22Rv1 (cell line): Measurements from ENCODE around the gene ONECUT3.

Experiments used
- H3K27ac ChIP-seq: fragments of 450-650 bp; 2 replicates; pipeline ENCODE4 v1.5.1; 2017
- ZFX ChIP-seq: fragments of 450-650 bp; IDR thresholded peaks from 2 replicates; pipeline ENCODE4 v1.6.1; 2017; ENCODE audit warnings: antibody characterized with exemption, borderline replicate concordance
- TF ChIP-seq, protein P1 (sequence below): fragments of 450-650 bp; IDR thresholded peaks from 2 replicates; pipeline ENCODE4 v1.5.1; 2017; ENCODE audit warnings: mild to moderate bottlenecking

Gene ONECUT3

DNA sequence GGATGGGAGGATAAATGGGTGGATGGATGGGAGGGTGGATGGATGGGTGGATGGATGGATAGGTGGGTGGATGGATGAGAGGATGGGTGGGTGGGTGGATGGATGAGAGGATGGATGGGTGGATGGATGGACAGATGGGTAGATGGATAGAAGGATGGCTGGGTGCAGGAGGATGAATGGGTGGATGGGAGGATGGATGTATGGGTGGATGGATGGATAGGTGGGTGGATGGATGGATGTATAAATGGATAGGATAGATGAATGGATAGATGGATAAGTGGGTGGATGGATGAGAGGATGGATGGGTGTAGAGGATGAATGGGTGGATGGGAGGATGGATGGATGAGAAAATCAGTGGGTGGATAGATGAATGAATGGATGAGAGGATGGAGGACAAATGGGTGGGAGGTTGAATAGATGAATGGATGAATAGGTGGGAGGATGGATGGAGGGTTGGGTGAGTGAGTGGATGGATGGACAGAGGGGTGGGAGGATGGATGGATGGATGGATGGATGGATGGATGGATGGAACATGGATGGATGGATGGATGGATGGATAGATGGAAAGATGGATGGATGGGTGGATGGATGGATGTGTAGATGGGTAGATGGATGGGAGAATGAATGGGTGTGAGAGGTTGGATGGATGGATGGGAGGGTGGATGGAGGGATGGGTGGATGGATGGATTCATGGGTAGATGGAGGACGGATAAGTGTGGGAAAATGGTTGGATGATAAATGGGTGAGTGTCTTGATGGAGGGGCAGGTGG, 35.9 kb upstream of the ONECUT3 start:
- no peak for TF ChIP-seq ZFX
- TF ChIP-seq, protein P1, sequence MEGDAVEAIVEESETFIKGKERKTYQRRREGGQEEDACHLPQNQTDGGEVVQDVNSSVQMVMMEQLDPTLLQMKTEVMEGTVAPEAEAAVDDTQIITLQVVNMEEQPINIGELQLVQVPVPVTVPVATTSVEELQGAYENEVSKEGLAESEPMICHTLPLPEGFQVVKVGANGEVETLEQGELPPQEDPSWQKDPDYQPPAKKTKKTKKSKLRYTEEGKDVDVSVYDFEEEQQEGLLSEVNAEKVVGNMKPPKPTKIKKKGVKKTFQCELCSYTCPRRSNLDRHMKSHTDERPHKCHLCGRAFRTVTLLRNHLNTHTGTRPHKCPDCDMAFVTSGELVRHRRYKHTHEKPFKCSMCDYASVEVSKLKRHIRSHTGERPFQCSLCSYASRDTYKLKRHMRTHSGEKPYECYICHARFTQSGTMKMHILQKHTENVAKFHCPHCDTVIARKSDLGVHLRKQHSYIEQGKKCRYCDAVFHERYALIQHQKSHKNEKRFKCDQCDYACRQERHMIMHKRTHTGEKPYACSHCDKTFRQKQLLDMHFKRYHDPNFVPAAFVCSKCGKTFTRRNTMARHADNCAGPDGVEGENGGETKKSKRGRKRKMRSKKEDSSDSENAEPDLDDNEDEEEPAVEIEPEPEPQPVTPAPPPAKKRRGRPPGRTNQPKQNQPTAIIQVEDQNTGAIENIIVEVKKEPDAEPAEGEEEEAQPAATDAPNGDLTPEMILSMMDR: no peak
- no peak overlapping the region for H3K27ac ChIP-seq

DNA sequence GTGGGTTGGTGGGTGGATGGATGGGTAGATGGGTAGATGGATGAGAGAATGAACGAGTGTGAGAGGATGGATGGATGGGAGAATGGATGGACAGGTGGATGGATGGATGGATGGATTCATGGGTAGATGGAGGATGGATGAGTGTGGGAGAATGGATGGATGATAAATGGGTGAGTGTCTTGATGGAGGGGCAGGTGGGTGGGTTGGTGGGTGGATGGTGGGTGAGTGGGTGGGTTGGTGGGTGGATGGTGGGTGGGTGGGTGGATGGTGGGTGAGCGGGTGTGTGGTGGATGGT, 35.4 kb upstream of the ONECUT3 start:
- TF ChIP-seq, protein P1: no peak
- TF ChIP-seq ZFX: no peak
- no peak overlapping the region for H3K27ac ChIP-seq

DNA sequence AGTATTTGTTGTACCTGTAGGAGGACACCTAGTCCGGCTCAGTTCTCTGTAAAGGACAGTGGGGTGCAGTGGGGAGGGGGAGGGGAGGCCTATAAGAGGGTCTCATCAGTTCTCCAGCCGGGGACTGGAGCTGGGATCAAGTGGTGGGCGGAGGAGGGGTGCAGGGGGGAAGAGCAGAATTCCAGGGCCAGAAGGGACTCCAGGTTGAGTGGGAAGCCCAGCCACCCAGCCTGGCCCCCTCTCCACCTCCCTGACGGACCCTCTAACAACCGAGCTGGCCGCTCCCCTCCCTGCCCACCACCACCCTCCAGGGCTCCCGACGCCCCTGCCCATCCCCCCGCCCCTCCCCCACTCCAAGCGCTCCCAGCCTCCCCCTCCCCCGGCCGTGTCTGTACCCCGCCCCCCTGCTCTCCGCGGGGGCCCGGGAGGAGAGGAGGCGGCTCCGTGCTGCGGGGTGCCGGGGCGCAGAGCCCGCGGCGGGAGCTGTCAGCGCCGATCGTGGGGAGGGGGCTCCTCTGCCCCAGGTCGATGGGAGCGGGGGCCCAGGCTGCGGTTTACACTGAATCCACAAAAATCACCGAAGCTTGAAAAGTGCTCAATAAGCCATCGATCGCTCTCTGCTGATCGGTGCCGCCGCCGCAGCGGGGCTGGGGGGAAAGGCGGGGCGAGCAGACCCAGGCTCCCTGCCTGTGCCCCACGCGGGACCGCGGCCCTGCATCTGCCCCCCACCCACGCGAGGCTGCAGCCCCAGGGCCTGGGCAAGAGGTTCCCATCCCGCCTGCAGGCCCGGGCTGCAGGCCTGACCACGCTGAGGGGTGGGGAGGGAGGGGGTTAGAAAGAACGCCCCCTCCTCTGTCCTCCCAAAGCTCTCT, 34.6 kb upstream of the ONECUT3 start:
- H3K27ac ChIP-seq: no peak overlapping the region
- TF ChIP-seq, protein P1: no peak
- TF ChIP-seq ZFX: no peak

DNA sequence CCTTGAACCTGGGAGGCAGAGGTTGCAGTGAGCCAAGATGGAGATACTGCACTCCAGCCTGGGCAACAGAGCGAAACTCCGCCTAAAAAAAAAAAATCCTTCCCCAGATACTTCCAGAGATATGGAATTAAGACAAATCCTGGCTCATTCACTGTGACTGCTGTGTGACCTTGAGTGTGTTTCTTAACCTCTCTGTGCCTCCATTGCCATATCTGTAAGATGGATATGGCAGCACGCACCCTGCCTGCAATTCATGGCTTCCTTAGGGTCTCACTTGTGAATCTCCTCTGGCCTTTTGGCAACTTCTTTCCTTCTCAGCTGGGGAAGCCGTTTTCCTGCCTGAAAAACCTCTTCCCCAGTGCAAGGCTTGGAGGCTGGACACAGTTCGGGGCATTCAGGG, 33.8 kb upstream of the ONECUT3 start:
- TF ChIP-seq ZFX: no peak
- H3K27ac ChIP-seq: no peak overlapping the region

DNA sequence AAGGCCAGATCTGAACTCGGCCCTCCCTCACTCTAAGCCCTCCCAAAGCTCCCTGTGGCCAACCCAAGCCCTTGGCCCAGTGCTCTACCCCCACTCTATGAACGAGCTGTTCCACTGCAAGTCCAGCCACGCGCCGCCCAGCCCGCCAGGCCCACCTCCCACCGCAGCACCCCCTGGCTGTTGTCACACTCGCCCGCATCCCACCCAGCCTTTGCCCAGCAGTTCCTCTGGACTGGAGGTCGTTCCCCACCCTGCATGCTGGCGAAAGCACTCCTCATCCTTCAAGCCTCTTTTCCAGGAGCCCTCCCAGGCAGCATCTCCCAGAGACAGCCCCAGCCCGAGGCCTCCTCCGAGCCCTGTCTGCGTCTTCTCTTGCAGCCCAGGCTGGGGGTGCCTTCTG, 33.1 kb upstream of the ONECUT3 start:
- H3K27ac ChIP-seq: no peak overlapping the region
- no peak for TF ChIP-seq ZFX
- TF ChIP-seq, protein P1: no peak

DNA sequence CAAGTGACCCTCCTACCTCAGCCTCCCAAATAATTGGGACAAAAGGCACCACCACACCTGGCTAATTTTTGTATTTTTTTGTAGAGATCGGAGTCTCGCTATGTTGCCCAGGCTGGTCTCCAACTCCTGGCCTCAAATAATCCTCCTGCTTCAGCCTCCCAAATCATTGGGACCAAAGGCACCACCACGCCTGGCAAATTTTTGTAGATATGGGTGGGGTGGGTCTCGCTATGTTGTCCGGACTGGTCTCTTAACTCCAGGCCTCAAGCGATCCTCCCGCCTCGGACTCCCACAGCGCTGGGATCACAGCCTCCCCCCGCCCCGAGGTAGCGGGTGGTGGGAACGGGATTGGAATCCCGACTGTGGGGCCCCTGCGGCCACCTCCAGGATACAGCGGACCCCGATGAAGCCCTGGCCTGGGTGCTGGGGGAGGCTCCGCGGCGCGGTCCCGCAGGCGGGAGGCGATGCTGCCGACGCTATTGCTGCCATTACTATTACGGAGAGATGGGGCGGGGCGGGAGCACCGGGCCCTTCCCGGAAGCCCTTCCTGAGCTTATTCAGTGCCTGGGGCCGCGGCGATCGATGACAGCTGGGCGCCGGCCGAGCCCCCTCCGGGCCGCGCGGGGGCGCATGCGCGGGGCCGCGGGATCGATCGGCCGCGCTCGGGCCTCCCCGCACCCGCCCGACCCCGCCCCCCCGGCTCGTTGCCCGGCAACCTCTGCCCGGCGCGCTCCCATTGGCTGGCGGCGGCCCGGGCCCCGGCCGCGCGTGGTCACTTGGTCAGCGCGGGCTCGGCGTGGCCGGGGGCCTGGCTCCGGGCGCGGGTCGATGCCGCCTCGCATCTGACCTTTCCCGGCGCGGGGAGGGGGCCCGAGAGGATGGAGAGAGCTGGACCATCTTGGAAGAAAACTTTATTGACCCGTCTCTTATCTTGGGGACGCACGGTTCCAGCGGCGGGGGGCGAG, 27.9 kb upstream of the ONECUT3 start:
- H3K27ac ChIP-seq: no peak overlapping the region
- TF ChIP-seq, protein P1: peak; percentile 16; the same call in 1 of the 2 replicates
- TF ChIP-seq ZFX: no peak

DNA sequence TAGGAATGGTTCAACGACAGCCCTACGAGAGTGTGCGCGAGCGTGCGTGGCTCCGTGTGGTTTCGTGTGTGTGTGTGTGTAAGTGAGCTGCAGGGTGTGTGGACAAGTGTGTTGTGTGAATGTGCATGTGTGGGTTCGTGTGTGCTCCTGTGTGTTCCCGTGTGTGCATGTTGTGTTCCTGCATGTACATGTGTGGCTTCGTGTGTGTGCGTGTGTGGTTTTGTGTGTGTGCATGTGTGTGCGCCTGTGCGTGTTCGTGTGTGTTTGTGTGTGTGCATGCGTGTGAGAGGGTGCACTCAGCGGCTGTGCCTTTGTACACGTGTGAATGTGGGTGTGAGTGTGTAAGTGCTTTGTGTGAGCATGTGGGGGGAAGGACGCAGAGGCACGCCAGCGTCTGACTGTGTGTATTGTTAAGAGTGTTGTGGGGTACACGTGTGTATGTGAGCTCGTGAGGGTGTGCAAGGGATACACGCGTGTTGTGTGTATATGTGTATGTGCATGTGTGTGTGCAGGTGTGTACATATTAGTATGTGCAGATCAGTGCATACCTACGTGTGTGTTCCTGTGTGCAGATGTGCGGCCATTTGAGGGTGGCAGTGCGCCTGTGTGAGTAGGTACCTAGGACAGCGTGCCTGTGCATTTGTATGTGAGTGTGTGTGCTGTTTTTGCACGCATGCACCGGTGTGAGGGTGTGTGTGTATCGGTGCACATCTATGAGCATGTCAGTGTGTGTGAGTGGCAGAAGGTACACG, 24.3 kb upstream of the ONECUT3 start:
- no peak overlapping the region for H3K27ac ChIP-seq
- no peak for TF ChIP-seq ZFX
- TF ChIP-seq, protein P1: no peak
